T-cell (primary cell): ENCODE measurements around the gene CD6. TPM values are rescaled to one million over a fixed set of nuclear protein-coding genes. Genes with fewer than 3 reads are reported as not detected.

Experiments used
- ATAC-seq, 4 experiments: fragments of 200-7000 bp in 3 of 4; fragments of 150-1000 bp in 1 of 4; cut with Tn5 transposase; replicated peaks in 1 of 4; 1 replicate in 3 of 4; 2 replicates in 1 of 4; pipeline ENCODE4 v1.10.0; 2021; ENCODE audit warnings: moderate library complexity in 3 of 4, mild to moderate bottlenecking in 2 of 4, moderate number of reproducible peaks in 1 of 4
- CTCF ChIA-PET, 2 donors: fragments of 300-600 bp; sonication (Branson Sonifier 250); formaldehyde crosslinking; loops; one replicate each; lab custom pipeline; 2022; ENCODE audit warnings: antibody characterized with exemption in 2 of 2; lab: Charles Lee
- POLR2A ChIA-PET, 2 donors: fragments of 300-600 bp; sonication (Branson Sonifier 250); formaldehyde crosslinking; loops; one replicate each; lab custom pipeline; 2022; ENCODE audit warnings: antibody characterized with exemption in 2 of 2; lab: Charles Lee
- DNase-seq, 35 experiments: peaks; one replicate each; pipeline versions ENCODE4 v3.0.0 to v3.0.0-alpha.2; 2013 to 2023
- H3K27ac ChIP-seq: one replicate; pipeline ENCODE4 v1.5.1; 2013; ENCODE audit warnings: low read length
- H3K27me3 ChIP-seq, 2 experiments: replicated peaks in 1 of 2; 1 replicate in 1 of 2; 2 replicates in 1 of 2; pipeline versions ENCODE4 v1.6.1 to v1.7.0; 2013; ENCODE audit warnings: low read length in 1 of 2, mixed read lengths in 1 of 2; ENCODE audit not compliant: control insufficient read depth in 2 of 2, insufficient read depth in 2 of 2; ENCODE audit errors: extremely low read depth in 1 of 2
- H3K36me3 ChIP-seq, 2 donors: 1 replicate in 1 of 2; 2 replicates in 1 of 2; pipeline versions ENCODE4 v1.6.1 to v1.7.0; 2013; ENCODE audit warnings: low read length in 1 of 2; ENCODE audit not compliant: control insufficient read depth in 2 of 2, insufficient read depth in 1 of 2; ENCODE audit errors: extremely low read depth in 1 of 2
- H3K4me1 ChIP-seq, 2 experiments: 1 replicate in 1 of 2; 2 replicates in 1 of 2; pipeline versions ENCODE4 v1.6.1 to v1.7.0; 2013; ENCODE audit warnings: low read length in 2 of 2, mixed read lengths in 1 of 2; ENCODE audit not compliant: insufficient read depth in 2 of 2, control insufficient read depth in 1 of 2; ENCODE audit errors: extremely low read depth in 1 of 2
- H3K4me3 ChIP-seq, 2 donors: 1 replicate in 1 of 2; 2 replicates in 1 of 2; pipeline versions ENCODE4 v1.5.1 to v1.7.0; 2013; ENCODE audit warnings: mild to moderate bottlenecking in 2 of 2, low read length in 1 of 2, moderate library complexity in 1 of 2; ENCODE audit not compliant: control insufficient read depth in 1 of 2; ENCODE audit errors: extremely low read depth in 1 of 2
- H3K9me3 ChIP-seq: 2 replicates; pipeline ENCODE4 v1.7.0; 2013
- H3K27ac Mint-ChIP-seq, 2 donors: one replicate each; pipeline ENCODE4 v1.8.0; 2020 to 2021; ENCODE audit warnings: mild to moderate bottlenecking in 2 of 2, mixed read lengths in 2 of 2
- H3K27me3 Mint-ChIP-seq, 2 donors: one replicate each; pipeline ENCODE4 v1.8.0; 2021 to 2022; ENCODE audit warnings: mixed read lengths in 2 of 2
- H3K36me3 Mint-ChIP-seq: one replicate; pipeline ENCODE4 v1.8.0; 2021; ENCODE audit warnings: mixed read lengths
- H3K4me1 Mint-ChIP-seq, 3 donors: one replicate each; pipeline ENCODE4 v1.8.0; 2020 to 2022; ENCODE audit warnings: mixed read lengths in 3 of 3, mild to moderate bottlenecking in 1 of 3
- H3K4me3 Mint-ChIP-seq, 3 donors: one replicate each; pipeline ENCODE4 v1.8.0; 2020 to 2022; ENCODE audit warnings: mild to moderate bottlenecking in 3 of 3, mixed read lengths in 3 of 3, moderate library complexity in 3 of 3
- H3K9me3 Mint-ChIP-seq, 3 donors: one replicate each; pipeline ENCODE4 v1.8.0; 2020 to 2022; ENCODE audit warnings: mixed read lengths in 3 of 3
- WGBS: methylation state at CpG from one replicate; pipeline ENCODE4 v1.1.5; 2013; ENCODE audit warnings: missing lambda C conversion rate; ENCODE audit not compliant: insufficient coverage; 5-methylcytosine and 5-hydroxymethylcytosine counted together
- total RNA-seq, 35 experiments: library from RNA in 6 of 35; stranded (reverse) in 6 of 35; fragments of 120-200 nt in 1 of 35; gene quantifications; one replicate each; pipeline versions ENCODE4 v1.2.1 to v1.2.4 and lab custom pipeline; 2013 to 2026

CD6 gene
- total RNA-seq, 5 donors from 2014 or later (not counting 1 experiment from before 2014, with no cell fraction given): 413 to 594 (median 495) TPM

- no peak for ATAC-seq
- POLR2A ChIA-PET: no interaction called here
Measured at GRCh38 chr11:60945295-60945667, 26.2 kb upstream of the CD6 start.

DNA sequence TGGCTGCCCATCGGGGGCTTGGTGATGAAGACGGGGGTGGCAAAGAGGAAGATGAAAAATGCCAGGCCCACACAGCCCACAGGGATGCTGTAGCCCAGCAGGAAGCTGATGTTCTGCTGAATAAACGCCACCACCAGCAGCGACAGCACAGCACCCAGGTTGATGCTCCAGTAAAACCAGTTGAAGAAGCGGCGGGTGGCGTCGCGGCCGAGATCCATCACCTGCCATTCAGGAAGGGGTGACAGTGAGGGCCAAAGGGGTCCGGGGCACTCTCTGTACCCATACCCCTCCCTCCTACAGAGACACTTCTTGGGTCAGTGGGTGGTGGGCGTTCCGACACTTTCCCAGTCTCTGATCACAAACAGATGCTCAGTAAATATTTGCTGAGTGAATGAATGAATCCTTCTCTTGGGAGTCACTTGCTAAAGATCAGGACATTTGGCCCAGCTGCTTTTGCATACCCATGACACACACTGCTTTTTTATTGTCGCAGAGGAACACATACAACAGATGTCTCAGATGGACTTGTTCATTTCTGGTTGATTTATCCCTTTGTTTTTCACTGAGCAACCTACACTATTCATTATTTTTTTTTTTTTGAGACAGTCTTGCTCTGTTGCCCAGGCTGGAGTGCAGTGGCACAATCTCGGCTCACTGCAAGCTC lies 24.7 kb upstream of the CD6 start:
- ATAC-seq: no peak
- ChIA-PET CTCF (interaction anchor here in 1 of 2 donors (0.6 kb wide), 1 partner anchor 22 kb away, joined by 3 read pairs; no protein-coding TSS in a partner anchor), POLR2A (no interaction called here)
- WGBS: 97% methylated on average over 11 of the region's 15 CpGs
- Mint-ChIP-seq H3K9me3 (no peaks in the 10 kb centered on the region), H3K4me3 (no peak overlapping the region), H3K36me3 (peaks cover 9% of the 10 kb centered on the region), H3K27ac (no peak overlapping the region), H3K27me3 (peaks cover 0 to 2% of the 10 kb centered on the region in 2 donors), H3K4me1 (peaks cover 2 to 15% (median 8%) of the 10 kb centered on the region in 3 donors)
- Histone ChIP-seq H3K27ac (no peak overlapping the region), H3K4me3 (no peak overlapping the region), H3K36me3 (no peaks in the 10 kb centered on the region), H3K27me3 (peaks cover 2 to 29% of the 10 kb centered on the region in 2 experiments), H3K4me1 (peaks cover under 1 to 9% of the 10 kb centered on the region in 2 experiments), H3K9me3 (no peaks in the 10 kb centered on the region)
- no peak for DNase-seq

More at GRCh38 chr11:60945295-60945667, 26.2 kb upstream of the CD6 start:
- WGBS: 80% methylated on average over 1 of the region's 5 CpGs
- CTCF ChIA-PET: no interaction called here
- Mint-ChIP-seq H3K4me3 (no peak overlapping the region), H3K27me3 (no peaks in the 10 kb centered on the region), H3K27ac (no peak overlapping the region), H3K9me3 (no peaks in the 10 kb centered on the region), H3K4me1 (peaks cover 0 to 11% (median 7%) of the 10 kb centered on the region in 3 donors), H3K36me3 (peaks cover 14% of the 10 kb centered on the region)
- Histone ChIP-seq H3K4me3 (no peak overlapping the region), H3K27me3 (peaks cover 2 to 20% of the 10 kb centered on the region in 2 experiments), H3K4me1 (peaks cover 0 to 3% of the 10 kb centered on the region in 2 experiments), H3K27ac (no peak overlapping the region), H3K36me3 (peaks cover 0 to 2% of the 10 kb centered on the region in 2 donors), H3K9me3 (no peaks in the 10 kb centered on the region)
- DNase-seq: no peak

DNA sequence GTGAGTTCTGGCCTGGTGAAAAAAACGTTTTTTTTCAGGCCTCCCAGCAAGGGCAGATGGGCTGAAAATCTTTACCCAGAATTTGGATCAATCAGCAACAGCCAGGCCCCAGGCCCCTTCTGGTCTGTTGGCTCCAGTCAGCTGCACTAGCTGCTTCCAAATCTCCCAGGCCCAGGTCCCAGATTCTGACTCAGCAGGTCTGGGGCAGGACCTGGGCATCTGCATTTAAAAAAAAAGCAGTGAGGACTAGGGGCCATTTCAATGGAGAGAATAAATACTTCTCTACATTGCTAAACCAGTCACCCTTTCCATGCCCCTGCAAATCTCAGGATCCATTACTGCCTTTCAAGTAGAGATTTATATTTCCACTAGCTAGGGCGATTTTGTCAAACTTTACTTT lies 23.8 kb upstream of the CD6 start:
- POLR2A ChIA-PET: no interaction called here
- H3K36me3 Mint-ChIP-seq: peaks cover 9% of the 10 kb centered on the region
- ATAC-seq (no peak), DNase-seq (no peak)
- no peak overlapping the region for H3K27ac Mint-ChIP-seq
- peaks cover 2 to 33% of the 10 kb centered on the region in 2 experiments for H3K27me3 ChIP-seq
- no peaks in the 10 kb centered on the region for H3K36me3 ChIP-seq
- CTCF ChIA-PET: interaction anchor here in 1 of 2 donors (0.6 kb wide), 1 partner anchor 21 kb away, joined by 3 read pairs; no protein-coding TSS in a partner anchor
- no peaks in the 10 kb centered on the region for H3K9me3 ChIP-seq
- H3K4me1 ChIP-seq: peaks cover 2 to 19% of the 10 kb centered on the region in 2 experiments
- peaks cover 12 to 24% (median 17%) of the 10 kb centered on the region in 3 donors for H3K4me1 Mint-ChIP-seq
- 29% methylated on average over 1 of the region's 2 CpGs for WGBS
- H3K4me3 ChIP-seq: no peak overlapping the region
- no peak overlapping the region for H3K4me3 Mint-ChIP-seq
- H3K27ac ChIP-seq: no peak overlapping the region
- no peaks in the 10 kb centered on the region for H3K9me3 Mint-ChIP-seq
- H3K27me3 Mint-ChIP-seq: peaks cover 0 to 9% of the 10 kb centered on the region in 2 donors

DNA sequence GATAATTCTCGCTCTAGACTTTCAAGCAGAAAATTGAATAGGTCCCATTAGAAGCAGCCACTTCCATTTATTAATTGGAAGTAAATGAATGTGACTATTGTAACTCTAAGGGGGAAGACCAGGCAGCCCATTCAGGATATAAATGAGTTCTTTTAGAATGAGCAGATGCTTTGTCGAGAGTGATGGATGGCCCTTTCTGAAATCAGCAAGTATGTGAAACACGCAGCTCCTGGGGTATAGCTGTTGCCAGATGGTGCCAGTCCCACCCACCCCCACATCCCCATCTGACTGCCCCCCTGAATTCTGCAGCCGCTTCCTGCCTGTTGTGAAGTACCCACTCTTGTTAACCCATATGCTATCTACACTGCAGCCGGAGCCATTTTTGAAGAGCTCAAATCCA lies 23.2 kb upstream of the CD6 start:
- H3K4me1 ChIP-seq: peaks cover 5 to 21% of the 10 kb centered on the region in 2 experiments
- Mint-ChIP-seq H3K4me3 (no peak overlapping the region), H3K4me1 (peaks cover 17 to 29% (median 22%) of the 10 kb centered on the region in 3 donors), H3K36me3 (peaks cover 9% of the 10 kb centered on the region), H3K27me3 (peaks cover 0 to 13% of the 10 kb centered on the region in 2 donors), H3K9me3 (no peaks in the 10 kb centered on the region), H3K27ac (peak overlapping the region in 1 of 2 donors; percentile 3)
- WGBS: 88% methylated on average over 4 of the region's 5 CpGs
- no peak overlapping the region for H3K4me3 ChIP-seq
- no peak for ATAC-seq
- H3K27ac ChIP-seq: no peak overlapping the region
- ChIA-PET POLR2A (no interaction called here), CTCF (no interaction called here)
- H3K36me3 ChIP-seq: no peaks in the 10 kb centered on the region
- peaks cover 2 to 34% of the 10 kb centered on the region in 2 experiments for H3K27me3 ChIP-seq
- no peaks in the 10 kb centered on the region for H3K9me3 ChIP-seq
- DNase-seq: no peak

DNA sequence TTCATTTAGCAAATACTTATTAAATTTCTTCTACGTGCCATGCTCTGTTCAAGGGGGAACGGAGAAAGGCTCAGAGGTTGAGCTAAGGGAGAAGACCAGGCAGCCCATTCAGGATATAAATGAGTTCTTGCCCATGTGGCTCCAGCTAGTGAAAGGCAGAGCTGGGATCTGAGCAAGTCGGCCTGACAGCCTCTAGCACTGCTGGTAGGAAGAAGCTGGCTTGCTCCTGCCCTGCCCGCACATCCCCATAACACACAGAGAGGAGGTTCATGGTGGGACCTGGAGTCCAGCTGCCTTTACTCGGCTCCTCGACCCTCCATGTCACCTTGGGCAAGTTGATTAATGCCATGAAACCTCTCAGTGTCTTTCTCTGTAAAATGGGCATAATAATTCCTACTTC lies 21.5 kb upstream of the CD6 start:
- Histone ChIP-seq H3K36me3 (no peaks in the 10 kb centered on the region), H3K4me1 (peaks cover 5 to 21% of the 10 kb centered on the region in 2 experiments), H3K27ac (no peak overlapping the region), H3K9me3 (no peaks in the 10 kb centered on the region), H3K4me3 (peak overlapping the region in 1 of 2 donors; percentile 18), H3K27me3 (peaks cover 2 to 33% of the 10 kb centered on the region in 2 experiments)
- peaks cover 0 to 15% of the 10 kb centered on the region in 2 donors for H3K27me3 Mint-ChIP-seq
- peak overlapping the region; percentile 25 to 82 (median 55) for H3K4me3 Mint-ChIP-seq
- no peak overlapping the region for H3K27ac Mint-ChIP-seq
- ATAC-seq (no peak), DNase-seq (no peak)
- H3K36me3 Mint-ChIP-seq: peaks cover 3% of the 10 kb centered on the region
- whole genome bisulfite sequencing: 81% methylated on average over 3 of the region's 6 CpGs
- H3K4me1 Mint-ChIP-seq: peaks cover 18 to 35% (median 22%) of the 10 kb centered on the region in 3 donors
- ChIA-PET CTCF (interaction anchor here (0.6 to 0.7 kb wide), 2 partner anchors 32 to 38 kb away, joined by 3 to 6 read pairs; no protein-coding TSS in a partner anchor), POLR2A (no interaction called here)
- no peaks in the 10 kb centered on the region for H3K9me3 Mint-ChIP-seq

DNA sequence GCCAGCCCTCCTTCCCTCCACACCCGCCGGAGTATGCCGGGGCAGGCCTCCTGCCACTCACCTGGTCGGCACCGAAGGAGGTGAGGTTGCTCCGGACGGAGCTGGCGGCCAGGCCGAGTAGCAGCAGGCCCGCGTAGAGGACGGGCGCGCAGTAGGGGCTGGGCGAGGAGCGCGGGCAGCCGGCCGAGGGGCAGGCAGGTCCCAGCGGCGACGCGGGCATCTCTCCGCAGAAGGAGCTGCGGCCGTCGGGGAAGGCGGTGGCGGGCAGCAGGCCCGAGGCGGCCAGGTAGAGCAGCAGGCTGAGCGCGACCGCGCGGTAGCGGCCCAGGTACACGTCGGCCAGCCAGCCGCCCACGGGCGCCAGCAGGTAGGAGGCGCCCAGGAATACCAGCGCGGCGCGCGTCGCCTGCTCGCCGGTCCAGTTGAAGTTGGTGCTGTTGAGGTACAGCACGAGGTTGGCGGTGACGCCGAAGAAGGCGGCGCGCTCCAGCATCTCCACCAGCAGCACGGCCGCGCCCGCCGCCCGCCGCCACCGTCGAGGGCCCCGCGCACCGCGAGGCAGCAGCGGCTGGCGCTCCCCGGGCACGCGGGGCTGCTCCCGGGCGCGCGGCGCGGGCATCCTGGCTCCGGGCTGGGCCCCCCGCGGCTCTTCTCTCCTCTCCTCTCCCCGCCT lies 20.4 kb upstream of the CD6 start:
- ChIA-PET CTCF (no interaction called here), POLR2A (no interaction called here)
- Histone ChIP-seq H3K36me3 (no peaks in the 10 kb centered on the region), H3K4me1 (peaks cover 5 to 21% of the 10 kb centered on the region in 2 experiments), H3K27me3 (peaks cover 2 to 31% of the 10 kb centered on the region in 2 experiments), H3K9me3 (no peaks in the 10 kb centered on the region), H3K27ac (no peak overlapping the region), H3K4me3 (peak overlapping the region; percentile 41 to 71)
- Mint-ChIP-seq H3K27me3 (peaks cover 0 to 15% of the 10 kb centered on the region in 2 donors), H3K4me1 (peaks cover 18 to 35% (median 22%) of the 10 kb centered on the region in 3 donors), H3K36me3 (peaks cover 3% of the 10 kb centered on the region), H3K9me3 (no peaks in the 10 kb centered on the region), H3K4me3 (peak overlapping the region; percentile 28 to 86 (median 82)), H3K27ac (no peak overlapping the region)
- peak in 13 of 35 experiments; percentile 19 to 55 (median 36) for DNase-seq
- WGBS: 18% methylated on average over 84 of the region's 86 CpGs
- peak; percentile 46 to 56 (median 54) for ATAC-seq
